Osteocyte (in vitro differentiated cells): ENCODE results near the gene ZNF674. TPM values are rescaled to one million over a fixed set of nuclear protein-coding genes. Genes with fewer than 3 reads are reported as not detected.
"Not testable (repeated sequence)": the region's sequence is repeated elsewhere in the genome, so short reads cannot be mapped to it uniquely, and the experiment has no call there.

Experiments
- DNase-seq: peaks from one replicate; pipeline ENCODE4 v3.0.0; 2021; ENCODE audit warnings: mixed read lengths; ENCODE audit not compliant: unreplicated experiment; ENCODE audit errors: extremely low spot score
- H3K27ac Mint-ChIP-seq: one replicate; pipeline ENCODE4 v1.8.0; 2021; ENCODE audit warnings: mild to moderate bottlenecking, mixed read lengths; ENCODE audit not compliant: unreplicated experiment
- H3K27me3 Mint-ChIP-seq: one replicate; pipeline ENCODE4 v1.8.0; 2021; ENCODE audit warnings: mixed read lengths; ENCODE audit not compliant: unreplicated experiment
- H3K36me3 Mint-ChIP-seq: one replicate; pipeline ENCODE4 v1.8.0; 2021; ENCODE audit warnings: mixed read lengths; ENCODE audit not compliant: unreplicated experiment
- H3K4me1 Mint-ChIP-seq: one replicate; pipeline ENCODE4 v1.8.0; 2021; ENCODE audit warnings: mixed read lengths; ENCODE audit not compliant: unreplicated experiment
- H3K4me3 Mint-ChIP-seq: one replicate; pipeline ENCODE4 v1.8.0; 2021; ENCODE audit warnings: mild to moderate bottlenecking, moderate library complexity, mixed read lengths; ENCODE audit not compliant: unreplicated experiment
- H3K9me3 Mint-ChIP-seq: one replicate; pipeline ENCODE4 v1.8.0; 2021; ENCODE audit warnings: mixed read lengths; ENCODE audit not compliant: unreplicated experiment
- CTCF ChIP-seq: fragments of 200-600 bp; sonication (generic); IDR thresholded peaks from 2 replicates; pipeline ENCODE4 v1.5.0; 2021; ENCODE audit warnings: antibody characterized with exemption, mild to moderate bottlenecking, moderate library complexity
- total RNA-seq: library from RNA; stranded (reverse); gene quantifications from 2 replicates; pipeline ENCODE4 v1.2.1, GENCODE V29; 2021

ZNF674 gene
- total RNA-seq, 1 donor from 2014 or later = 8.8 TPM

- no peaks in the 10 kb centered on the region for H3K9me3 Mint-ChIP-seq
- H3K27ac Mint-ChIP-seq = no peak overlapping the region
- H3K4me3 Mint-ChIP-seq = no peak overlapping the region
- TF ChIP-seq CTCF = peak; percentile 54
- peaks cover 1% of the 10 kb centered on the region for H3K4me1 Mint-ChIP-seq
- no peak for DNase-seq
- H3K27me3 Mint-ChIP-seq = no peaks in the 10 kb centered on the region
- peaks cover 2% of the 10 kb centered on the region for H3K36me3 Mint-ChIP-seq
Measured at GRCh38 chrX:46554942-46555341, 9.7 kb upstream of the ZNF674 start.

- H3K9me3 Mint-ChIP-seq = no peaks in the 10 kb centered on the region
- H3K36me3 Mint-ChIP-seq = peaks cover 4% of the 10 kb centered on the region
- no peaks in the 10 kb centered on the region for H3K27me3 Mint-ChIP-seq
- no peak overlapping the region for H3K4me3 Mint-ChIP-seq
- DNase-seq = no peak
- no peak for TF ChIP-seq CTCF
- H3K27ac Mint-ChIP-seq = no peak overlapping the region
- peaks cover 1% of the 10 kb centered on the region for H3K4me1 Mint-ChIP-seq
Measured at GRCh38 chrX:46553935-46554334, 8.7 kb upstream of the ZNF674 start.

GRCh38 chrX:46551494-46552128 lies 6.4 kb upstream of the ZNF674 start:
- H3K36me3 Mint-ChIP-seq = peaks cover 4% of the 10 kb centered on the region
- H3K9me3 Mint-ChIP-seq = no peaks in the 10 kb centered on the region
- no peak overlapping the region for H3K27ac Mint-ChIP-seq
- H3K27me3 Mint-ChIP-seq = no peaks in the 10 kb centered on the region
- TF ChIP-seq CTCF = no peak
- peaks cover 17% of the 10 kb centered on the region for H3K4me1 Mint-ChIP-seq
- no peak overlapping the region for H3K4me3 Mint-ChIP-seq
- DNase-seq = no peak

GRCh38 chrX:46549914-46550313 lies 4.7 kb upstream of the ZNF674 start:
- Mint-ChIP-seq H3K9me3 (no peaks in the 10 kb centered on the region), H3K27ac (no peak overlapping the region), H3K36me3 (peaks cover 4% of the 10 kb centered on the region), H3K4me3 (no peak overlapping the region), H3K4me1 (peaks cover 22% of the 10 kb centered on the region), H3K27me3 (no peaks in the 10 kb centered on the region)
- TF ChIP-seq CTCF = no peak
- no peak for DNase-seq

- peaks cover 27% of the 10 kb centered on the region for H3K4me1 Mint-ChIP-seq
- DNase-seq = no peak
- no peaks in the 10 kb centered on the region for H3K9me3 Mint-ChIP-seq
- H3K4me3 Mint-ChIP-seq = peak overlapping the region; percentile 32
- no peak for TF ChIP-seq CTCF
- no peaks in the 10 kb centered on the region for H3K27me3 Mint-ChIP-seq
- H3K27ac Mint-ChIP-seq = peak overlapping the region; percentile 56
- H3K36me3 Mint-ChIP-seq = peaks cover 4% of the 10 kb centered on the region
Measured at GRCh38 chrX:46547857-46548256, 2.6 kb upstream of the ZNF674 start.

- Mint-ChIP-seq H3K4me1 (peaks cover 26% of the 10 kb centered on the region), H3K4me3 (peak overlapping the region; percentile 95), H3K27ac (peak overlapping the region; percentile 98)
- DNase-seq, H3K27me3 Mint-ChIP-seq, H3K9me3 Mint-ChIP-seq, H3K36me3 Mint-ChIP-seq: not testable (repeated sequence)
Measured at GRCh38 chrX:46544527-46544926, 694 bp downstream of the ZNF674 start.
